Putamen (tissue), 1 donor: ENCODE data around the gene FHOD3.
"Not testable (repeated sequence)": the region's sequence is repeated elsewhere in the genome, so short reads cannot be mapped to it uniquely, and the experiment has no call there.

ENCODE experiments used
- DNase-seq: peaks from one replicate; pipeline ENCODE4 v3.0.0-alpha.2; 2016; ENCODE audit warnings: low spot score

Gene FHOD3

DNA sequence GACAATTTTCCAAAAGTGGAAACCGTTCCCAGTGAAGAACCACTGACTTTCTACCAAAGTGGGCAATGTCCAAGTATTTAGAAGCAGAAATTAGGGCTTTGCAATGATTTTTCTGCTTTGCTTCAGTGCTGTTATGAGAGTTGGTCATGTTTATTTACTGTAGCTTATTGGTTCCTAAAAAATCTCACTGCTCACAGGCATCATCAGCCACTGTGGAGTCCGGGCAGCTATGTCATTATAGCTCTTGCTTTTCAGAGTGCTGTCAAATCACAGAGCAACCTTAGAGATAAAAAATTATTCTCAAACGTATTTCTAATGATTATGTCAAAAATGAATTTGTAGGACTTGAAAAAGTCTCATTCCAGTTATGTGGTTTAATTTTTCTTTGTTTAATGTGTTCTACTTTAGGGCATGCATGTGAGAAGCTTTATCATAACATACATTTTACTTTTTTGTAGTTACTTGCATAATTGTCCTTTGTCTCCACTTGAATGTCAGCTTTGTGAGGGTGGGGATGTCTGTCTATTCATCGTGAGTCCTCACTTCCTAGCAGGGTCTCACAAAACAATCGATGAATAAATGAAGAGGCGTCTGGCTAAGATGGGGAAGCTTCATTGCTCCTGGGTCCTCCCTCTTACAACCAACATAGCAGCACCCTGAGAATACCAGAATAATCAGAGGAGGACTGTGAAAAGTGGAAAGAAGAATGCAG, 413.7 kb downstream of the FHOD3 start:
- DNase-seq = no peak

DNA sequence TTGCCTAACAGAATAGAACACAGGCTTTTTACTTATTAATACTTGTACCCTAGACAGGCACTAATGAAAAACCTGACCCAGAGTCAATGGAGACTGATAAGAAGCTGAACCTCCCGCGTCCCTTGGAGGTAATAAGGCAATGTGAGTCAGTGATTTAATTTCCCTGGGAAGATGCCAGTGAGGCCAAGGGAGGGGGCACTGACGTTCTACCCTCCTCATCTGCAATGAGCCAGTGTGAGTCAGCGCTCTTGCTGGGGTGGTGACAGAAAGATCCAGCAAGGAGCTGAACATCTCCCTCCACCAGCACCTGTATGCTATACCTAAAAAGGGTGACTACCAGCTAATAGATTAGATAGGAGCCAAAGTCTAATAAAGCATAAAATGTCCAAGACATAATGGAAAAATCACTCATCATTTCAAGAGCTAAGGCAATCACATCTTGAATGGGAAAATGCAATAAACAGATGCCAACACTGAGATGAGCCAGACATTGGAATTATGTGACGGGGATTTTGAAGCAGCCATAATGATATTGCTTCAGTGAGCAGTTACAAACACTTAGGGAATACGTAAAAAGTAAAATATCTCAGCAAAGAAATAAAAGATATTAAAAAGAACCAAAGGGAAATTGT, 414.4 kb downstream of the FHOD3 start:
- DNase-seq = peak; percentile 26

DNA sequence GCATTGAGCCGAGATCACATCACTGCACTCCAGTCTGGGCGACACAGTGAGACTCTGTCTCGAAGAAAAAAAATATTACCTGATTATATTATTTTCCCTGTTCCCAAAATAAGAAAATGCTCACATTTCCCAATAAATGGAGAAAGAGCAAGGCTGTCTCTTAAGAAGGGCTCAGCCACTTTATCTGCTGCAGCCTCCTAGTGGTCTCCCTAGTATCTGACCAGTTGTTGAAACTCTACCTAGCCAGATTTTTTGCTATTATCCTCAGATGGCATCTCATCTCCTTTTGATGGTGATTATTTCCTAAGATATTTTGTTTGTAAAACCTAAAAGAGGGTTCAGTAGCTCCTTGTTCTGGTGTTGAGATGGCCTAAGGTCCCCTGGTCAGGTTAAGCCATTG, 417.0 kb downstream of the FHOD3 start:
- DNase-seq = no peak

DNA sequence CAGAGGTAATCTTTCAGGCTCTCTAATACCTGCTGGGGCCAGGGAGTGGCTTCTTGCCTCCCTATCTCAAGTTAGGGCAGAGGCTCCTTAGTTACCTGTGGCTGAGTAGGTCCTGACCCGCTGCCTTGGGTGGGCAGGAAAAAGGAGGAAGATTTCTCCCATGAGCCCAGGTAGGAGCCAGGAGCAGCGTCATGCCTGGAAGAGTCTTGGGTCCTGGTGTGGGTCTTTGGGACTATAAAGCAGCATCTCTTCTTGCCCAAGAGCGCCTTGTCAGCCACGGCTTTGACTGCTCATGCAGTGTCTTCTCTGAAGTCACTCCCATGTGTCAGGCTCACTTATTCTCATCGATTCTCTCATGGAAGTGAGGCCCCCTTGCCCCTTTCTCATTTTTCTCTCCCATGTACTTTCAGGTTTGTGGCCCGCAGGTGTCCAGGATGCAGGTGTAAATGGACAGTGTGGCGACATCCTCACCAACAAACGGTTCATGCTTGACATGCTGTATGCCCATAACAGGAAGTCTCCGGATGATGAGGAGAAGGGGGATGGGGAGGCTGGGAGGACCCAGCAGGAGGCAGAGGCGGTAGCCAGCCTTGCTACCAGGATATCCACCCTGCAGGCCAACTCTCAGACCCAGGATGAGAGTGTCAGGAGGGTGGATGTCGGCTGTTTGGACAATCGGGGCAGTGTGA, 420.1 kb downstream of the FHOD3 start:
- no peak for DNase-seq

DNA sequence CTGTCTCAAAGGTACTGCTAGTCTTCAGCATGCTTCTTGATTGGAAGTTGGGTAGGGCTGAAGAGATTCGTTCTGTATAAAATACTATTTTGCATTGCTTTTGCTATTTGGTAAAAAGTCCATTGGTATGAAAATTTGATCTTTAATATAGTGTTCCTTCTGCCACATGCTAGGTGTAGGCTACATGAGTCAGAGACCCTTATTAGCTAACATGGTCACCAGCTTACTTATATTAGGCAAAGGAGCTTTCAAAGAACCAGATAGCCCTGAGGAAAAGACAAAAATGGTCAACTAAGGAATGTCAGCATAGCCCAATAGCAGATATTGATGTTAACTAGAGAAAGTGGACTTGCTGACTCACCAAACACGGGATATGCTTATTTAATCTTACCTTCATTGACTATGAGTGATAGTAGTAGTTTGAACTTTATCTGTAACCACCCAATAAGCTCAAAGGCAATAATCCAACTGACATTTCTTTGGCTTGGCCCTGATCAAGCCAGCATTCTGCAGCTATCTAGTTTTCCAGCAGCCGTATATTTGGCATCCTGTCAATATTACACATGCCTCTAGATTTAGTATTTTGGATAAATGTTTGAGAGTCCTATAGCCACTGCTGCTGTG, 421.3 kb downstream of the FHOD3 start:
- no peak for DNase-seq

DNA sequence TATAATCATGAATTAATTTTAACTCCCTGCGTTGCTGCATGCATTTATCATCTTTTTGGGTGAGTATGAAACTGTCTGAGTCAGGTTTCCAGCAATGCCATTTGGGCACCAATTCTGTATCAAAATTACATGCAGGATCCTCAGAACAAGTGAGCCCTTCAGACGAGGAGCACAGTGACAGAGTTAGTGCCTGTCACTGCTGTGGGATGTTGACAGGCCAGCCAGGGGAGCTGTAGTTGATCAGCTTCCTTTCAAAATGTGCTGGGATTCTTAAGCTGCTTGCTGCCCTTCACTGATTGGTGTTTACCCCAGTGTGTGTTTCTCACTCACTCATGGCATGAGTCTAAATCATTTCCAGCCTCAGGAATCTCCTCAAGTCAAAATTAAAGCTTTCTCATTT, 422.1 kb downstream of the FHOD3 start:
- DNase-seq = no peak

DNA sequence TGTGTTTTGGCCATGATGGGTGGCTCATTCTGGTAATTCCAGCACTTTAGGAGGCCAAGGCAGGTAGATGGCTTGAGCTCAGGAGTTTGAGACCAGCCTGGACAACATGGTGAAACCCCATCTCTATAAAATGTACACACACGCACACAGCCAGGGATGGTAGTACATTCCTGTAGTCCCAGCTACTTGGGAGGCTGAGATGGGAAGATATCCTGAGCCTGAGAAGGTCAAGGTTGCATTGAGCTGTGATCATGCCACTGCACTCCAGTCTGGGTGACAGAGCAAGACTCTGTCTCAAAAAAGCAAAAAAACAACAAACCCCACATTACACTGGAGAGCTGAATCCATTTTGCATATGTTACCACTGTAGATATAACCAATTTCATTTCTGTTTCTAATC, 423.8 kb downstream of the FHOD3 start:
- DNase-seq = not testable (repeated sequence)

DNA sequence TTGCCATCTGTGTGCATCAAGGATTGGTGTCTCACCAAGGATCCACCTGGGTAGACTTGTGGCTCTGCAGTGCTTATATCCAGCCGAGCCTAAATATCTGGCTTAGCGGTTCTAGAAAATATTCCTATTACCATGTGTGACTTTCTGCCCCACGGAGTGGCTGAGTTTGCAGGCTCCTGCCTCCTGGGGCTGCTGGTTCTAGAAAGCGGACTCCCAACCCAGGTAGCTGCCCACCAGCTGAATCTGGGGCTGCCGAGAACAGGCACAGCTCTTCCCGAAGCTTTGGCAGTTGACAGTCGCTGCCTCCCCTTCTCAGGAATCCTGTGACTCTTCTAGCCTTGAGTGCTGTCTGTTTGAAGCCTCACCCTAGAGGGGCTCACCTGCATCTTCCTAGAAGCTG, 426.7 kb downstream of the FHOD3 start:
- no peak for DNase-seq

DNA sequence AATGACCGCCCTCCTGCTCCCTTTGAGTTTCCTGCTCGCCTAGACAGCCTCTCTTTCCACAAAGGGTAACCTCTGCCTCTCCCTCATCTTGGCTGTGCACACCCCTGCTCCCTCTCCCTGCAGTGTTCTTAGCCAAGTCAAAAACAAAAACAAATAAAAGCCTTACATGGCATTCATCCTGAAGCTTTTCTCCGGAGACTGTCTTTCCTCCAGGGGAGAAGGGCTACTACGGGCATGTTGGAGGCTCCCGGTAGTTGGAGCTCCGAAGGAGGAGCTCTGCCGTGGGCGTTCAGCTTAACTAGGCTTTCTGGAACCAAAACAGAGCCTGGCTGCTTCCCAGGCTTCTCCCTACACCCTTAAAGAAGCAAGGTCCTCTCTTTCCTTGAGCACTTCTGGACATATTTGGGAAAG, 427.1 kb downstream of the FHOD3 start:
- peak; percentile 10 for DNase-seq

DNA sequence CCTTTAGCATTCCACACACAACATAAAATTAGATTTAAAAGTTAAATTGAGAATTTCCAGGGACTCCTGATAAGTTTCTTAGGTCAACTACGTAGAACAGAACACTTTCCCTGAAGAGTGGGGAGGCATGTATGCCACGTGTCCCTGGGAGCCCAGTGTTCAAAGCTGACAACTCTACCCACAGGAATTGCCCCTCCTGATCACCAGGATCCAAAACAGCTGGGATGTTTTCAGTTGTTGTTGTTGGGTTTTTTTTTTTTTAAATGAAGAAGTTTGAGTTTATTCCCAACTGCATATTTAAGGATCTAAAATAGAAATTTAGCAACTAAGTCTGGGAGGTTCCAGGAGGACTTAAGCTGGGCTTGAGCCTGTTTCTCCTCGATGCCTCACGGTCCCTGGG, 430.8 kb downstream of the FHOD3 start:
- DNase-seq = no peak

DNA sequence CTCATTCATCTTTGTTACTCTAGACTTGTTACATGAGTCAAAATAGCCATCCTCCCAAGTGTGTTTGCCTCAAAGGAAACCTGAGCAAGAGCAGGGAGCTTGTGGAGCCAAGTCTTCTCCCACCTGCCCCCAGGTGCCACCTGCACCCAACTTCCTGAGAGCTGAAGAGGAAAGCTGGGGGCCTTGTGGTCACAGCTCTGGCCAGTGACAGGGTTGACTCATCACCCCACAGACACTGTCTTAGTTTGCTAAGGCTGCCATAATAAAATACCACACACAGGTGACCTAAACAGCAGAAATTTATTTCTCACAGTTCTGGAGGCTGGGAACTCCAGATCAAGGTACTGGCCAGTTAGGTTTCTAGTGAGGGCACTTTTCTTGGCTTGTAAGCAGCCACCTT, 431.7 kb downstream of the FHOD3 start:
- DNase-seq = no peak

DNA sequence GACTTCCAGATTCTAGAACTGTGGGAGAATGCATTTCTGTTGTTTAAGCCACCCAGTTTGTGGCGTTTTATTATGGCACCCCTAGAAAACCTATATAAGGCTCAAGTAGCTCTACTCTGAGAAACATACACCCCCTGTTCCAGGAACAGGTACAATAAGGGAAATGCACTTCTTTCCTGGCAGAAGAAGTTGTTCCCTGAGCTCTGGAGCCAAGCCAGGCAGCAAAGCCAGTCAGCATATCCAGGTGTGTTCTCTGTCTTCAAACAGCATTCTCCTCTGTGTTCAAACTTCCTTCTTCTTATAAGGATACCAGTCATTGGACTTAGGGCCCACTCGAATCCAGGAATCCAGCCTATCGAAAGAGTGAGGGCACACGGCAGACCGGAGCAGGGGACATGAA, 434.8 kb downstream of the FHOD3 start:
- no peak for DNase-seq

DNA sequence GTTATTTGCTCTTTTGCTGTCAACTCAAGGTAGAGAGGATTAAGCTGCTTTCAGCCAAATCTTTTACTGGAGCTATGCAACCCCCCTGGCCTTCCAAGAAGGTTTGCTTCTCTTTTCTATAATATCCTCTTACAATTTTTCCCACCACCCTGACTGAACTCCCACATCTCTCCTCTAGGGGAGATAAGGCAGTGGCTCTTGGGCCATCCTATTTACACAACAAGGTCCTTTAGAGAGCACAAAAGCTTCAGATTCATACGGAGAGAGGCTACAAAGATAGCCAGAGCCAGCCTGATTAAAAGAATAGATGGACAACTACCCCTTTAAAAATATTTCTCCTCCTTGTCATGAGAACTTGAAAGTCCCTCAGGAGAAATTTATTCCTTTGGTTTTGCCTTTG, 435.6 kb downstream of the FHOD3 start:
- DNase-seq = no peak

DNA sequence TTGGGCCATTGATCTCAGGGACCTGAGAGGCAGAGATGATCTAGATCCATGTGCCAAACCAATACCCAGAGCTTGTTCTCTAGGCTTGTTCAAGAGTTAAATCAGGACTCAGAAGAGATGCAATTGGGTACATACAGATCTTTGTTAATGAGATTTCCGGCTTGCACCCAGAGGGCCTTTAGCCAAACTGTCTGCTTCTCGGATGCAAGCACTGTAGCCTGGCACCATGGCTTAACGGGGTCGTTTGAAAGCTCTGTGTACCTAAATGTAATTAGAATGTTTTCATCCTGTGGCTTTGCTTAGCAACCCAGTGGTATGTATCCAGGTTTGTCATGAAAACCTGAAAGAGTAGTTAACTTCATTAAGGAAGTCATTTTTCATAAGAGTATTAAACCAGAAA, 437.1 kb downstream of the FHOD3 start:
- no peak for DNase-seq

DNA sequence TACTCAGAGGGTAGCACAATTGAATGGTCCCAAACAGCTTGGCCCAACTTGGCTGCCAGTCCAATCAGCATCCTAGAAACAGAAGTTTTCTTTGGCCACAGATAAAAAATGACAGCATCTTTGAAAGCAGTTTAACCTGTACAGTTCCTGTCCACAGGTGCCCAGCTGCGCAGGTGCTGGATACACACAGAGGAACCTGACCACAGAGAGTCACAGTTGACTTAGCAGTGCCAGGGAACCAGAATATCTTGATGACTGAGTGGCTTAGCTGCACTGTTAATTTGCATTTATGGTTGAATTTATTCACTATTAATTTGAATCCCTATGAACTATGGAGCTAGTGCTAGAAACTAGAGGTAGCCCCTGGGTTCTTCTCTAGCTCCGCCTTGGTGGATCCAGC, 437.6 kb downstream of the FHOD3 start:
- no peak for DNase-seq

DNA sequence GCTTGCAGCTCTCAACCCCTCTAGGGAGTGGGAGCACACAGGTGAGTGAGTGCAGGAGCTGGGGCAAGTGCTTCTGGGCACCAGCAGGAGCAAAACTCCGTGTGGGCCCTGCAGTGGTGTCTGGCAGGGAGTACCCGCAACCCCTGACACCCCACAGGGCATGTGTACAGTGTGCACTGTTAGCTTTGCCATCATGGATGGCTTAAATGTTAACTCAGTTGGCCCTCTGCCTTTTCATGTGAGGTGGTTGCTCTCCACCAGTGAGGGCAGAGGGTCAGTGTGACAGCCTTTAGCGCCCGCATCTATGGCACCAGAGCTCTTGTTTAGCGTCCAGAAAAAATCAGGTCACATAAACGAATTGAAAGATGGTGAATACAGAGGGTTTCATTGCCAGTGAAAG, 438.6 kb downstream of the FHOD3 start:
- DNase-seq = no peak

DNA sequence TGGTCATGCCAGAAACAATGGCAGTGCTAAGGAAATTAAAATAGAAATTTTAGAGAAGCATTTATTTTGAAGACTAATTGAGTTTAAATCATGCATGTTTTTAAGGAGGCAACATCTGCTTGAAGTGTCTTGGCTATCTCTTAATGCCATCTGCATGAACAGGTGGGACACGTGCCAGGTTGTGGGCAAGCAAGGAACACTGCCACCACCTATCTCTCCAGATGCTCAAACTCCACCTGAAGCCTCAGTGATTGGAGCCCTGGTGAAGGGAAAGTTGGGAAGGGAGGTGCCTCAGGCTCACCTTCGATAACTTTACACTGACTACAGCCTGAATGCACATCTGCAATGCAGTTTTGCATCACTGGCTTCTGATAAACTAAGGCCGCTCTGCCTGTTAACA, 439.8 kb downstream of the FHOD3 start:
- no peak for DNase-seq

DNA sequence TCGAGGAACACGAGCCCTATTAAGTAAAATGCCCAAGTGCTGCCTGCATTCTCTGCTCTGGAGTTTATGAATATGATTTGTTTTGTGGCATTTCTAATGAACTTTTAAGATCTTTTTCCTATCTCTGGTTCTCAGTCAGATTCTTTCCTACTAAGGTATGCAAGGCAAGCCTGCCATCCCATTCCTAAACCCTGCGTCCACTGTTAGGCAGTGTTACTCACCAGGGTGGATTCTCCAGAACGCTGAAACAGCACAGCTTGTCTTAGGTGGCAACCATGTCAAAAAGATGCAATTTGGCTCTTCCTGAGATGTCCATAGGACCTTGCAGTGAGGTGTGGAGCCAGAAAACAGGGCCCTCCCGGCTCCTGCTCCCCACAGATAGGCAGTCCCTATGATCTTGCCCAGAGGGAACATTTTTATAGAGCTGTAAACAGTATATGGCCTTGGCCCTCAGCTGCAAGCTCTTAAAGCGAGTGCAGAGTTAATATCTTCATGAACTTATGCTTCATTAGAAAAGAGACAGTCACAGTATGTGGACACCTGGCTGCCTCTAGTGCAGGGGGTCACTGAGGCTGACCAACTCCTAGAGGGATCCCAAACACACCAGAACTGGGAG, 446.9 kb downstream of the FHOD3 start:
- no peak for DNase-seq

DNA sequence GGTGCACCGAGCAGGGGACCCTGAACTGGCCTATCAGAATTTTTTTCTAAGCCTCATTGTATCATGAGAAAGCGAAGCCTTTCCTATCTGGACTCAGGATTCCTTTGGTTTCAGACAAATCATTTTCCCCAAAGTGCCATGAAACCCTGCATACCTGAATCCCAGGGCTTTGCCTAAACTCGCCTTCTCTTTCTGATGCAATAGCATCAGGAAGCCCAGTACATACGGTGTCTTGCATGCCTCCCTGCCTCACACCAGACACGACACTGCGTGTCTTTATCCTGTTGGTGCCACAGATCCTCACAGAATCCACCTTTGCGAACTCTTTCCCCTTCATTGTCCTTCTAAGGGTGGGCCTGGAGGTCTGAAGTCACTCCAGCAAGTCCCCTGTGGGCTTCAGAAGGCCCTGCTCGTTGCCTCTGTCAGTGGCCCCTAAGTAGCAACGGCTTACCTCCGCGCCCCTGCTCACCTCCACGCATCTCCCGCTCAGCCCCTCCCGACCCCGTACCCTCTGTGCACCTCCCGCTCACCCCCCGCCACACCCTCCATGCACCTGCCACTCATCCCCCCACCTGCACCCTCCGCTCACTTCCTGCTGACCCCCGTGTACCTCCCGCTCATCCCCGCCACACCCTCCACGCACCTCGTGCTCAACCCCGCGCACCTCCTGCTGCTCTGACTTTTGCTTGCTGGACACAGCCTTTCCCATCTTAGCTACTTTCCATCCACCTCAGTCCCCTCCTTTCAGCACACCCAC, 447.9 kb downstream of the FHOD3 start:
- no peak for DNase-seq

DNA sequence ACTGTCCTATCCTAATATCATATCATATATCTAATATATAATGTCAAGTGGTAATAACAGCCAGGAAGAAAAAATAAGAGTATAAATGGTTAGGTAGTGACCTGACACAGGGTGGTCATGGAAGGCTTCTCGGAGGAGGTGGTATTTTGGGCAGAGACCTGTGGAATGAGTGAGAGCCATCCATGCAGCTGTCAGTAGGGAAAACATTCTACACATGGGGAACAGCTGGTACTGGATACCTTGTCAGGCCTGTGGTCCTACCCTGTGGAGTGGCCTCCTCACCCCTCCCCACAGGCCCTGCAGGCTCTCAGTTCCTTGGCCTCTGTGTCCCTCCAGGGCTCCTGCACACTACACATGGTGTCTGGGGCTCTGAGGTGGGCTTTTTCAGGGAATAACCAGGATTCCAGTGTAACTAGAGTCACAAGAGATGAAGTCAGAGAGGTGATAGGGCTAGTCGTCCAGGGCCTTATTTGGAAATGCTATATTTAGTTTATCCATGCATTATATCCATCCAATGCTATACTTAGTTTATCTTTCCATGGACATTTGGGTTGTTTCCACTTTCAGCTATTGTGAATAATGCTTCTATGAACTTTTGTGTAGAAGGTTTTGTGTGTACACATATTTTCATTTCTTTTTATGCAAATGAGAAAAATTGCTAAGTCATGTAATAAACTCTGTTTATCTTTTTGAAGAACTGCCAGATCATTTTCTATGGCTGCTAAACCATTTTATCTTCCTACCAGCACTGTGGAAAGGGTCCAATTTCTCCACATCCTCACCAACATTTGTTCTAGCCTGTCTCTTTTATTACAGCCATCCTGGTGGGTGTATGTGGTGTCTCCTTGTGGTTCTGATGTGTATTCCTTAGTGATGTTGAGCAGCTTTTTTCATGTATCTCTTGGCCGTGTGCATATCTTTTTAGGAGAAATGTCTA, 455.7 kb downstream of the FHOD3 start:
- no peak for DNase-seq

DNA sequence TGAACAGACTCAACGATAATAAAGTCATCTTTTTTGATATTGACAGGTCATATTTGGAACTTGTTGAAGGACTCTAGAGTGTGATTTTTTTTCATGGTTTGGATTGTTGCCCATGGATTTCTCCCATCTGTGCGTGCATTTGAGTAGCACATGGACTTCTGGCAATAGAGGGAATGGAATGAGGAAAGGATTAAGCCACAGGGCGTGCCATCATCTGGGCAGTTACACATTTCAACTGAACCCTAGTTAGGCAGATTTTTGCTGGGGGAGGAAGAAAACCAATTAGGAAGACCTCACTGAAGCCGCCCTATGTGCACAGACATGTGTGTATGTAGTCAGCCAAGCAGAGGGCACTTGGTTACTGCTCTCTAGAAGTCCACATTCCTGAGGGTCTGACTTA, 458.7 kb downstream of the FHOD3 start:
- no peak for DNase-seq
